GM19455 (cell line): ENCODE measurements around the gene SVEP1.
"Not testable (repeated sequence)": the region's sequence is repeated elsewhere in the genome, so short reads cannot be mapped to it uniquely, and the experiment has no call there.

ENCODE experiments used
- ATAC-seq: cut with Tn5 transposase; IDR thresholded peaks from one replicate; pipeline ENCODE4 v1.9.1; 2021; ENCODE audit not compliant: unreplicated experiment

SVEP1 gene

DNA sequence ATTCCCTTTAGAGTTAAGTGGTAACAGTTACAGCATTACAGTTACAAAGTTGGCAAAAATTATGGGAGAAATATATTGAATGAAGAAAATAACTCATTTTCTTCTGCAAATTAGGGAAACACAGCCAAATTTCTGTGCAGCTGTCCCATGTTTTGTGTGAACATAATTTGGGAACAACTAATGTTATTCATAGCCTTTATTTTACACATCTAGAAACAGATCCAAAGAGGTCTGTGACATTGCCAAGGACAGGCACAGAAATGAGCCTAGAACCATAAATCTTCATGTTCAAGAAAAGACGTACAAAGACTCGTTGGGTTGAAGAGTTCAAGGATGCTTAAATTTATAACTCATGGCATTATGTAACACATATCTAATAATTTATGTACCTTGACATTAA is 127.8 kb downstream of the SVEP1 start:
- ATAC-seq = no peak

DNA sequence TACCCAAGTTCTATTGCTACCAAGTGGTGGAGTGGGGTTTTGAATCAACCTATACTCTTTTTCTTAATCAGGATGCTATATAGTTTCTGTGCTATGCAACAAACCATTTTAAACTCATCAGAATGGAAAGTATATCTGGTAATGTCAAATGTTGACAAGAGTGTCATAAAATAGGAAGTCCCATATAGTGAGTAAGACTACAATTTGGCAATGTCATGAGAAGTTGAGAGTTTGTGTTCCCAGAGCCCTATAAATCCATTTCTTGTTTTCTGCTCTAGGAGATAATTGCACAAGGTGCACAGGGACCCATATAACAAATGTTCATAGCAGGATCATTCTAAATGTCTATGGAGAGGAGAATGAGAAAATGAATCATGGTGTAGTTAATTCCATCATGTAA is 132.1 kb downstream of the SVEP1 start:
- ATAC-seq = no peak

DNA sequence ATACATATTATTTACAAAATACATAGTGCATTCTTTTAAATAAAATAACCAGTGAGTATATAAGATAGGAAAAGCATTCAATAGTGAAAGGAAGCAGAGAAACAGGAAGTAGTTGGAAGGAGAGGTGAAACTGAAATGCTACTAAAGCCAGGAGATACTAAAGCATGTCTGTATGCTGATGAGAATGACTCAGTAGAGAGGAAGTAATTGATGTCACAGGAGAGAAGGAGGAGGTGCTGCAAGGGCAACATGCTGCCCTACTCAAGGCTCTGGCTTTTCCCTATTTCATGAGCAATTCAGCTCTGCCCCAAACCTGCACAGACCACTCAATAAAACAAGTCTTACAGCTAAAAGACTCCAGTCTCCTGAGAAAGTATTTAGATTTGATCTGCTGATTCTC is 133.4 kb downstream of the SVEP1 start:
- no peak for ATAC-seq

DNA sequence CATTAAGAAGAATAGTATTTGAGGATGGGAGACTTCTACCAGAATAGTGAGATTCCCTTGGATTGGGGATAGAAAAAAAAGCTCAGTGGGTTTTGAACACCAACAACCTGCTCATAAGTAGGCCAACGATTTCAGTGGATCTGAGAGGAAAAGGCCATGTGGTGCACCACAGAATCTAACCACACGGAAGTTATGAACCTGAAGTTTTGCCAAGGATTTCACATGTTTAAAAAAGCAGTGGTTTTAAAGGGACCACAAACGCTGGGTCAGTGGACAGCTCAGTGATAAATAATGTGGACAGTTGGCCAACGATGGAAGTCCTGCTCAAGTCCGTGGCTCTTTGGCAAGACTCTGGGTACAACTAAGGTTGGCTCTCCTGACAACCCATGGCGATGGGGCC is 134.6 kb downstream of the SVEP1 start:
- ATAC-seq = no peak

DNA sequence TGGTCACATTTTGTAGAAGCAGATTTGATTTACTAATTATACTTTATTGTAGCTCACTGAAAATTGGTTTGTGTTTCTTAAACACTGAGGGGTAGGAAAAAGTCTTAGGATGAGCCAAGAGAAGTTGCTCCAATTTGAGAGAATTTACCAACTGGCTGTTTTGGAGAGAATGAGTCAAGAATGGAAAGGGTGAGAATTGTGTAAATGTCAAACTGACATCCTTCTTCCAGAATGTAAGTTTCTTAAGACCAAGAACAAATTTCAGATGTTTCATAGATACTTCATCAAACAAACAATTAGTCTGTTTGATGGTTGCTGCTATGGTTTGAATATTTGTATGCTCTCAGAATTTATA is 135.7 kb downstream of the SVEP1 start:
- no peak for ATAC-seq

DNA sequence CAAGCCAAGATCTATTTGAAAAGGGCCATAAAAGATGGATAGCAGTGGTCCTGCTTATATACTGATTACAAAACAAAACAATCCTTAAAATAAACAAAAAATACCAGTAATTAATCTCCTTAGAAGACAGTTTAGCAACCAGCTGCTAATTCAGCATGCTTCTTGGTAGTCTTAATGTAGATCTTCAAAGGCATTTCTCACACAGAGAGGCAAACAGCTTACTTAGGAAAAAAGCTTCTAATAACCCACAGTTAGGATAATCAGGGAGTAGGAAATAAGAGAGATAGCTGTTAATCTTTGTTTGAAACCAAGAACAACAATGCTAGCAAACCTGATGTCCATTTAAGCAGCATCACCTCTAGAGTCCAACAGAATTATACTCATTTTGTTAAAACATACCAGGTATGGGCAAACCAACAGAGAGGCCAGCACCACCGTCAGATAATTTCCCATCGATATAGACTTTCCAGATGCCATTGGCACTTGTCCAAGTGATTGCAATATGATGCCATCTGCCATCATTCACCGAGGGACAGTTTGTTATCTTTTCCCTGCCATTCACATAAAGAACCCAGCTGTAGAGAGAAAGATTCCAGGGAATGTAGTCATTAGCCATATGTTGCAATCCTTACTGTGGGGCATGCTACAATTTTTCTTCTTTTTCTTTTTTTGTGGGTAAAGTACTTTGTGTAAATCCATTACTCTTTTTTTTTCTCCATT is 136.2 kb downstream of the SVEP1 start:
- ATAC-seq = no peak

DNA sequence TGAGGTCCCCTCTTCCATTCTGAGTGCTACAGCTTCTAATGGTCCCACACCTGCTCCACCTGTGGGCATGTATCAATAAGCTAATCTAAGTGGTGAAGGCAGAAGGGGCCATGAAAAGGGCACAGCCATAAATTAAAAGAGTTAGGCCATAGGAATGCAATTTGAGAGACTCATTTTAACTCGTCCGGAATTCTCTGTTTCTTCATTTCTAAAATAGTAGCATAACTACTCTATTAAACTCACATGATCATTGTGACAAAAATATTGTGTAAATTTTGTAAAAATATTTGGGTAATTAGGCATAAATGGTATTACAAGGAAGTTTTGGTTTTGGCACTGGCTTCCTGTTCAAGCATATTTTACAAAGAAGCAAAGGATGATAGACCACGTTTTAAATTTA is 138.7 kb downstream of the SVEP1 start:
- ATAC-seq = no peak

DNA sequence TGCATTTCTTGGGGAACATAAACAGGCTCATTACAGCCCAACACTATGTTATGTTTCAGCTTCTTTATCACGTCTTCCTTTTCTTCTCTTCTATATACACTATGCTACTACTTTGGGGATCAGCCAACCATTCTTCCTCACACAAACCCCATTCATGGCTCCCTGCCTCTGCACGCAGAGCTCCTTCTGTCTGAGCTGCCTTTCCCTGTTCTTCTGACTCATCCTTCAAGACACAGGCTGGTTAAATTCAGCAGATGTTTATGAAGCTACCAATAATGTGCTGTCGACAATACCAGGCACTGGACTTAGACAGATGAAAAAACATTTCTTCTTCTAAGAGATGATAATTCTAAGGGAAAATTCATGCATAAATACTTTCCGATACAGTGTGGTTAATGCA is 139.4 kb downstream of the SVEP1 start:
- ATAC-seq = no peak

DNA sequence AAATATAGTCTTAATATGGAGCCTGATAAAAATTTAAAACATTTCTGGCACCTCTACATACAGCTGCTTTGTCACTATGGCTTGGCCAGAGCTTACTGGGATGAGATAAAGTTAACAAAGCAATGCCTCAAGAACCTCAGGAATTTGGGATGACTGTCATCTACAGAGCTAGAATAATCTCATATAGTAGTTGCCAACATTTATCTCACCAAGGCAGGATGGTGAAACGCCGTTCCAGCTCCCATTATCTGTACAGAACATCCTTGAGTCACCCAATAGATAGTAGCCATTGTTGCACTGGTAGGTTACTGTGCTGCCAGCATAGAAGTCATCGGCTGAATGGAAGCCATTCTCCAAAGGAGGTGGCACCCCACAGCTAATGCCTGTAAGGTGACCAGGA is 147.3 kb downstream of the SVEP1 start:
- ATAC-seq = no peak

DNA sequence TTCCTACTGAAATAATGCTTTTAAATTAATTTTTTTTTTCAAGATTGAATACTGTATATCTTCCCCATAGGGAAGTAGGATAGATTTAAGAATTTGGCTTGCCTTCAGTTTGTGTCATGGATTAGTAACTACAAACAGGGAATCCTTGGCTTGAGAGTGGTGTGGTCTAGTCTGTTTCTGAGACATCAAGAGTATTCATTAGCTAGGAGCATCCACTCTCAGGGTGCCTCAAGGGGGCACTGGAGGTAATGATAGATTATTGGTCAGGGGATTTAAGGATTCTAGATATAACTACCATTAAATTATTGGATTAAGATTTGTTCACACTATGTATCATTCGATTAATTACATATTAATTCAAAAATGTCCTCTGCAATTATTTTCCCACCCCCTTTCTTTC is 150.1 kb downstream of the SVEP1 start:
- no peak for ATAC-seq

DNA sequence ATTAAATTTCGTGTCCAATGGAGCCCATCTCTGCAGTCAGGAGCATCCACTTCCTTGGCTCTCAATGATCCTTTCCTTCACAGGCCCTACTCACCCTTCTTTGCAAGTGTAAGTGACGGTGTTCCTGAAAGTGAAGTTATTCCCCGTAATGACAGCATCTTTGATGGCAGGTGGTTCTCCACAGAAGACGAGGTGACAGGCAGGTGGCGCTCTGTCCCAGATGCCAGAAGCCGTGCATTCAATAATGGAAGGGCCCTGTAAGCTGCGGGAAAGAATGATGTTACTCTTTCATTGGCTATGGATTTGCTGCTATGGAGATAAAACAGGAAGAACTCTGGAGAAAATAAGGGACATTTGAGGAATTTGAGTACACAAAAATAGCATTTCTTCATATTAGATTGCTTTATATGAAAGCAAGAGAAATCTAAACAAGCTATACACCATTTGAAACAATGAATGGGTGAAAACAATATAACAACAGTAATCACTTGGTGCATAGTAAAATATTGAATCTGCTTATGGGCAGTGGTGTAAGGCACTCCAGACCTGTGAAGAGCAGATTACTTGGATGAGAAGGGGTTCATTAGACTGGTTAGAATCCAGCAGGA is 151.9 kb downstream of the SVEP1 start:
- ATAC-seq = no peak

DNA sequence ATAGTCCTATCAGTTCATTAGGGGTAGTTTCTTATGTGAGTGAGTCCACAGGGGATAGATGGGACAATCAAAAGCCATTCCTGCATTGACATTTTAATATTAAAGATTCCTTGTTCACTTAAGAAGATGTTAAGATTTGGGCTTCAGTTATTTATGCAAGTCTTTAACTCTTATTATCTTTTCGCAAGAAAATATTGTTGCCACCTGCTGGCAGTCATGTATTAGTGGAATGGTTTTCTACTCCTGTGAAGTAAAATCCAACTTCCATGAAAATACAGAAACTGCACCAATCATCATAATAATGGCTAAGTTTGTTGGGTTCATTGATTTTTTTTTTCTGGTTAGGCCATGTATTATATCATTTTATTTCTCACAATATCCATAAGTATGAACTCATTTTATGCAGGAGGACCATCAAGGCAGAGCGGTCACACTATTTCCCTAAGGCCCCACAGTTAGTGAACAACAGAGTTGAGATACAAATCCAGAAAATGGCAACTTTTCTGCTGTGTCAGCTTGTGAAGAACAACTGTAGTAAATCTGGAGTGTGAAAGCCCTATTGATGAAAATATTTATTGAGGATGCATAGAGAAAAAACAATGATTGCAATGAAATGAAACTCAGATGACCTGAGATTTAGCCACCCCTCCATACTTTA is 153.4 kb downstream of the SVEP1 start:
- ATAC-seq = no peak

DNA sequence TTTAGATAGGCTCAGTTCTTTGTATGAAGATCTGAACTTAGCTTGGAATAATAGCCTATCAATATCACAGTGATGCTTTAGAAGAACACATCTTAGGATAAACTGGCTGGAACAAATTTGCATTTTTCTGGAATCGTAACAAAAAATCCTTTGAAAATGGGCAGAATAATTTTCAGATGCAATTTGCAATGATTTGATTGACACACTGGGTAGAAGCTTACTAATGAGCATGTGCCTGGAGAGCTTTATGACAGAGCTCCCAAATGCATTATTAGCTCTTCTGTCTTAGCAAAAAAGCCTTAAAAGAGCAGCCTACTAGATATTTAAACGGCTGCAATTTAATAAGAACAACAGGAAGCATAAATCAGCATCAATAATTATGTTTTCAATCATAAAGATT is 165.1 kb downstream of the SVEP1 start:
- no peak for ATAC-seq

DNA sequence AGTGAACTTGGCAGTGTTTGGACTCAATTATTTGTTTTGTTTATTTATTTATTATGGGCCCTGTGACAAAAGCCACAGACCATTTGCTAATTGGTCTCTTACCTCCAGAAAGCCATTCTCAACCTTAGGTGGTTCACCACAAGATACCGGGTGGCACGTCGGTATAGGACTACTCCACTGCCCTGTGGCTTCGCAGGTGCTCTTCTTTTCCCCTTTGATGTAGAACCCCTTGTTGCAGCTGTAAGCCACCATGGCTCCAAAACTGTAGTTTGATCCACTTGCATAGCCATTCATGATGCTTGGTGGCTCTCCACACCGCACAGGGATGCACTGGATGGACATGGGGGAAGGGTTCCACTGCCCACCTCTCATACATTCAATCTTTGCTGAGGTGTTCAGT is 168.6 kb downstream of the SVEP1 start:
- ATAC-seq = no peak

DNA sequence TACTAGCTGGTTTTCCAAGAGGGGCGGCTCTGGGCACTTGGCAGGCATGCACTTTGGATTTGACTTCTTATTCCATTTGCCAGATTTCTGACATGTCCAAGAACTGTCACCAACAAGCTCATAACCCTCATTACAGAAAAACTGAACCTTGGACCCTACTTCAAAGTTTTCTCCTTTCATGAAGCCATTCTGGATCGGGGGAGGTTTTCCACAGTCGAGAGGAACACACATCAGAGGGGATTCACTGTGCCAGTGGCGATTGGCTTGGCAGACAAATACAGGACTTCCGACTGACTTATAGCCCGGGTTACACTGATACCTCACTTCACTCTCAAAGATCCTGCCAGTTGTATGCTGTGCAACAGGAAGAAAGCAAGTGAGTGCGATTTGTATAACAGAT is 170.9 kb downstream of the SVEP1 start:
- no peak for ATAC-seq

DNA sequence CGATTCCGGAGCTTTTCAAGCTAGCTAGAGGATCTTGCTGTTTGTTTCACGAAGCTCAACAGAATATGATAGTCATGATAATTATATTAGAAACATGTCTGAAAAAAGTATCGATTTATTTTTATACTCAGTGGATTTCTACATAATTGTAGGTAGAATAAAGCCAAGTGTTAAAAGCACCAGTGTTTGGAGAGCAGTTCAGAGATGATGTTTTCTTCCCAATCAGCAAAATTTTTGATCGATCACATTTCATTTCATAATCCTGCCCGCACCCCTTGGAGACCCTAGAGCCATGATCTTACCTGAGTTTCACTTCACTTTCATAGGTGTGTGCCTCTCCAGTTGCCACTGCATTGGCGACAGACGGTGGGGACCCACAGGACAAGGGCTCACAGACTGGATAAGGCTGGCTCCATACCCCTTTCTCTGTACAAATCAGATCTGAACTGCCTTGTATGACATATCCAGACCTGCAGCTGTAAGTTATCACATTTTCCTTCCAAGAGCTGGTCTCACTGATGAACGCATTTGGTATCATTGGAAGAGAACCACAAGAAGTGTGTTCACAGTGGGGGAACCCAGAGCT is 173.6 kb downstream of the SVEP1 start:
- no peak for ATAC-seq

DNA sequence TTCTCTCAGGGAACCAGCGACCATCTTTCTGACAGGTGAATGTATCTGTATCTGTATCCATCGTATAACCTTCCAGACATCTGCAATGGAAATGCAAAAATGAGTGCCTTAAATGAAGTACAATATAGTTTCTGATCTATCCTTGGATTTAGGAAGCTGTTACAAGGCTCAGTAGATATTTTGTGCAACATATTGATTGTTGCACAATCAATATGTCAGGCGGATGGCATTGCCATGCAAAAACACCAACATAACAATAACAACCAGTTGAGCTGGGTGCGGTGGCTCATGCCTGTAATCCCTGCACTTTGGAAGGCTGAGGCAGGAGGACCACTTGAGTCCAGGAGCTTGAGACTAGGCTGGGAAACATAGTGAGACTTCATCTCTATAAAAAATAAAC is 175.1 kb downstream of the SVEP1 start:
- ATAC-seq = no peak

DNA sequence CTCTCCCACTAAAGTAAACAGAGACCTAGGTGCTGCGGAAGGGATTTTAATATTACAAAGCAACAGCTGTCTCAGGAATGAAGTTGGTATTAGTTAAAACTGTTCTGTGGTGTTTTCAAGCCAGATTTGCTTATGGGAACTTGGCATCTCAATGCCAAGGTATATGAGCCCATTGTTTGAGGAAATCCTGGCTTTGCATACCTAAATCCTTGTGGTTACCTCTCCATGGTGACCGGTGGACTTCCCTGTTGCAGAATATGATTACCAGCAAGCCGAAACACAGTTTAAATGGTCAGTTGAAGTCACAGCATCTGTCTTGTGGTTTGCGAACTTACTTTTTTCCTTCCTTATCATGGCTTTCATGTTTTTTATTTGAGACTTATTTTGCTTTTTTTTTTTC is 179.6 kb downstream of the SVEP1 start:
- ATAC-seq = no peak

DNA sequence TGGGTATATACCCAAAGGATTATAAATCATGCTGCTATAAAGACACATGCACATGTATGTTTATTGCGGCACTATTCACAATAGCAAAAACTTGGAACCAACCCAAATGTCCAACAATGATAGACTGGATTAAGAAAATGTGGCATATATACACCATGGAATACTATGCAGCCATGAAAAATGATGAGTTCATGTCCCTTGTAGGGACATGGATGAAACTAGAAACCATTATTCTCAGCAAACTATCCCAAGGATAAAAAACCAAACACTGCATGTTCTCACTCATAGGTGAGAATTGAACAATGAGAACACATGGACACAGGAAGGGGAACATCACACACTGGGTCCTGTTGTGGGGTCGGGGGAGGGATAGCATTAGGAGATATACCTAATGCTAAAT is 180.5 kb downstream of the SVEP1 start:
- ATAC-seq = not testable (repeated sequence)

DNA sequence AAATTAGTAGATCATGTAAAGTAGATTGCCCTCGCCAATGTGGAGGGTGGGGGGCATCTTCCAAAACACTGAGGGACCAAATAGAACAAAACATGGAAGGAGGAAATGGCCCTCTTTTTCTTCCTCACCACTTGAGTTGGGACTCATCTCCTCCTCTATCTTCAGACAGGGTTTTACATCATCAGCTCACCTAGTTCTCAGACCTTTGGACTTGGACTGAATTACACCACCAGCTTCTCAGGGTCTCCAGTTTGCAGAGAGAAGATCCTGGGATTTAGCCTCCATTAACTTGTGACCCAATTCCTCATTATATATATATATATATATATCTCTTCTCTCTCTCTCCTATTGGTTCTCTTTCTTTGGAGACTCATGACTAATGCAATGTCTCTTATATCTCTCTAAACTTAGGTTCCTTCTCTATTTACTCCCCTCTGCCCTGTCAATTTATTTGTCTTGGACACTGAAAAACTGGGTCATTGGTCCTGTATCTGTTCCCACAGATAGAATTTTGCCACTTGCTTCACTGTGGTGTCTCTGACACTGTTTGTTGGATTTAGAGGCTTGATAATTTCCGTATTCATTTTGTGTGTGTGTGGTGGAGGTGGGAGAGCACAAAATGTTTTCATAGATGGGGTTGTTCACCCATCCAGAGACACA is 187.6 kb downstream of the SVEP1 start:
- ATAC-seq = no peak

DNA sequence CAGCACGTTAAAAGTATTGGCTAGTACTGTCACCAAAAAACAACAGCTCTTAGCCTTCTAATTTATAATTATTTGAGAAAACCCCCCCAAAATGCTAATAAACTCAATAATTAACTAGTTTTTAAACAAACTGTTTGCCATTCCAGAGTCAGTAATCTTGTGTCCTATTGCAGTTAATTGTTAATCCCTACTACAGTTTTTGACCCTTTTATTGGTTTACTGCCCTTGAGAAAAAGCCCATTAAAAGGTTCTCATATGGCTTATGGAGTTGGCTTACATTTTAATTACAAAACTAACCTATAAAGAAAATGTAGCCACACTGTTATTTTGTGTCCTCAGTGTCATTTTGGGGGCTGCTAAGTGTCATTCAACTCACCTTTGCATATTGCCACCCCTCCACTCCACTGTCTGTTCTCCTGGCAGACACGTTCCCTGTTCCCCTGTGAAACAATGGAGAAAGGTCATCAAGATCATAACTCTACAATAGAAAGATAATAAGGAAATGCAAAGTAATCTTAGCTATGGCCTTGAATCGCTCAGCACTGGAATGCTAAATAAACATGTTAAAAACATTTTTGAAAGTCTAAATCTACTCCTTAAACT is 190.3 kb downstream of the SVEP1 start:
- no peak for ATAC-seq
